H1 (cell line): ENCODE data around the gene CTBP2. TPM values are rescaled to one million over a fixed set of nuclear protein-coding genes. Genes with fewer than 3 reads are reported as not detected.

Experiments
- CTCF ChIA-PET: fragments of 300-600 bp; sonication (Branson Sonifier 250); formaldehyde crosslinking; loops from one replicate; lab custom pipeline; 2021; ENCODE audit not compliant: partially characterized antibody; lab: Charles Lee
- POLR2A ChIA-PET: fragments of 300-600 bp; sonication (Branson Sonifier 250); formaldehyde crosslinking; loops from one replicate; lab custom pipeline; 2021; ENCODE audit warnings: inconsistent platforms; ENCODE audit not compliant: partially characterized antibody; lab: Charles Lee
- DNase-seq, 2 experiments: peaks; one replicate each; pipeline versions ENCODE4 v3.0.0 to v3.0.0-alpha.2; 2010 to 2022; ENCODE audit warnings: low spot score in 2 of 2, low read depth in 1 of 2, mixed read lengths in 1 of 2
- FAIRE-seq: peaks from 2 replicates; lab custom pipeline; 2011; peaks lifted over from hg19 to GRCh38; lab: Jason Lieb, UNC
- H2AFZ ChIP-seq: 2 replicates; pipeline ENCODE4 v1.8.1; 2012; ENCODE audit warnings: low read length, inconsistent platforms
- H2AK5ac ChIP-seq: 2 replicates; pipeline ENCODE4 v1.6.1; 2013; ENCODE audit warnings: low read depth, low read length
- H2BK120ac ChIP-seq: replicated peaks from 2 replicates; pipeline ENCODE3; 2013; ENCODE audit warnings: low read depth, low read length, inconsistent platforms
- H2BK12ac ChIP-seq: 2 replicates; pipeline ENCODE4 v1.6.1; 2013; ENCODE audit warnings: low read depth, low read length
- H2BK15ac ChIP-seq: 2 replicates; pipeline ENCODE4 v1.6.1; 2013; ENCODE audit warnings: low read length
- H2BK20ac ChIP-seq: 2 replicates; pipeline ENCODE4 v1.6.1; 2013; ENCODE audit warnings: low read length
- H2BK5ac ChIP-seq: 2 replicates; pipeline ENCODE4 v1.6.1; 2013; ENCODE audit warnings: low read depth, low read length
- H3K14ac ChIP-seq: 2 replicates; pipeline ENCODE4 v1.6.1; 2013; ENCODE audit warnings: inconsistent platforms; ENCODE audit not compliant: insufficient read length
- H3K18ac ChIP-seq: 2 replicates; pipeline ENCODE4 v1.6.1; 2013; ENCODE audit warnings: low read length; ENCODE audit errors: extremely low read depth
- H3K23ac ChIP-seq: 2 replicates; pipeline ENCODE4 v1.6.1; 2013; ENCODE audit warnings: inconsistent platforms; ENCODE audit not compliant: insufficient read length
- H3K23me2 ChIP-seq: 2 replicates; pipeline ENCODE4 v1.6.1; 2013; ENCODE audit warnings: low read depth, low read length
- H3K27ac ChIP-seq: 2 replicates; pipeline ENCODE4 v1.6.1; 2011; ENCODE audit warnings: low read depth, low read length, inconsistent platforms
- H3K27me3 ChIP-seq, 4 experiments: replicated peaks in 1 of 4; 1 replicate in 1 of 4; 2 replicates in 3 of 4; pipeline versions ENCODE4 v1.6.1 to v1.8.1; 2011 to 2013; ENCODE audit warnings: low read length in 3 of 4, mild to moderate bottlenecking in 3 of 4, inconsistent platforms in 2 of 4, mixed read lengths in 2 of 4, moderate library complexity in 1 of 4; ENCODE audit not compliant: control insufficient read depth in 3 of 4, insufficient read depth in 3 of 4; ENCODE audit errors: extremely low read depth in 1 of 4
- H3K36me3 ChIP-seq, 4 experiments: 2 replicates each; pipeline versions ENCODE4 v1.6.1 to v1.8.1; 2011 to 2013; ENCODE audit warnings: mild to moderate bottlenecking in 4 of 4, low read length in 3 of 4, moderate library complexity in 2 of 4, control low read depth in 1 of 4, inconsistent platforms in 1 of 4; ENCODE audit not compliant: insufficient read depth in 4 of 4, control insufficient read depth in 2 of 4
- H3K4ac ChIP-seq: replicated peaks from 2 replicates; pipeline ENCODE3; 2013; ENCODE audit warnings: low read length, low read depth, mixed read lengths, inconsistent platforms; ENCODE audit not compliant: insufficient read length
- H3K4me1 ChIP-seq, 4 experiments: replicated peaks in 1 of 4; 1 replicate in 1 of 4; 2 replicates in 3 of 4; pipeline versions ENCODE4 v1.6.1 to v1.8.1; 2011 to 2013; ENCODE audit warnings: low read length in 3 of 4, inconsistent platforms in 2 of 4, mixed read lengths in 1 of 4; ENCODE audit not compliant: insufficient read depth in 4 of 4, control insufficient read depth in 3 of 4
- H3K4me2 ChIP-seq, 2 experiments: 2 replicates each; pipeline versions ENCODE4 v1.6.1 to v1.8.1; 2011 to 2013; ENCODE audit warnings: low read depth in 2 of 2, low read length in 2 of 2, control low read depth in 1 of 2, inconsistent platforms in 1 of 2, mild to moderate bottlenecking in 1 of 2; ENCODE audit not compliant: insufficient read depth in 1 of 2
- H3K4me3 ChIP-seq, 4 experiments: fragments of 200-600, 300-600 bp in 1 of 4; sonication (generic), shearing (Covaris generic), sonication (Bioruptor Twin) in 1 of 4; 2 replicates each; pipeline versions ENCODE4 v1.5.1 to v1.8.1; 2011 to 2016; ENCODE audit warnings: low read length in 4 of 4, low read depth in 3 of 4, control low read depth in 2 of 4, inconsistent platforms in 2 of 4, mild to moderate bottlenecking in 2 of 4, mixed read lengths in 1 of 4, moderate library complexity in 1 of 4; ENCODE audit not compliant: insufficient read depth in 2 of 4; ENCODE audit errors: extremely low read depth in 1 of 4
- H3K56ac ChIP-seq: replicated peaks from 2 replicates; pipeline ENCODE3; 2013; ENCODE audit warnings: low read depth, mild to moderate bottlenecking, mixed read lengths, low read length, inconsistent platforms; ENCODE audit not compliant: insufficient read length
- H3K79me1 ChIP-seq: 2 replicates; pipeline ENCODE4 v1.6.1; 2013; ENCODE audit warnings: low read depth, low read length, control low read depth
- H3K79me2 ChIP-seq, 2 experiments: 2 replicates each; pipeline versions ENCODE4 v1.6.1 to v1.8.1; 2012 to 2013; ENCODE audit warnings: low read length in 2 of 2, mild to moderate bottlenecking in 2 of 2, inconsistent platforms in 1 of 2; ENCODE audit not compliant: insufficient read depth in 2 of 2, control insufficient read depth in 1 of 2
- H3K9ac ChIP-seq, 4 experiments: replicated peaks in 1 of 4; 1 replicate in 1 of 4; 2 replicates in 3 of 4; pipeline versions ENCODE4 v1.6.1 to v1.8.1; 2011 to 2013; ENCODE audit warnings: low read depth in 3 of 4, low read length in 3 of 4, control low read depth in 2 of 4, mild to moderate bottlenecking in 2 of 4, moderate library complexity in 2 of 4, inconsistent platforms in 1 of 4; ENCODE audit errors: extremely low read depth in 1 of 4
- H3K9me3 ChIP-seq, 2 experiments: 2 replicates each; pipeline versions ENCODE4 v1.6.1 to v1.8.1; 2012 to 2013; ENCODE audit warnings: mild to moderate bottlenecking in 2 of 2, moderate library complexity in 2 of 2, control low read depth in 1 of 2, inconsistent platforms in 1 of 2, low read depth in 1 of 2, low read length in 1 of 2, mixed read lengths in 1 of 2; ENCODE audit not compliant: insufficient read depth in 2 of 2
- H4K20me1 ChIP-seq, 2 experiments: replicated peaks in 1 of 2; 2 replicates each; pipeline versions ENCODE3 to v1.8.1; 2011 to 2013; ENCODE audit warnings: inconsistent platforms in 2 of 2, low read length in 2 of 2, mild to moderate bottlenecking in 1 of 2; ENCODE audit not compliant: insufficient read depth in 2 of 2, control insufficient read depth in 1 of 2
- H4K5ac ChIP-seq: 2 replicates; pipeline ENCODE4 v1.6.1; 2013; ENCODE audit warnings: low read length, low read depth, mixed read lengths, inconsistent platforms; ENCODE audit not compliant: insufficient read length
- H4K8ac ChIP-seq: 2 replicates; pipeline ENCODE4 v1.8.0; 2013; ENCODE audit warnings: mild to moderate bottlenecking, moderate library complexity, low read length, inconsistent platforms; ENCODE audit not compliant: insufficient read depth; ENCODE audit errors: extremely low read depth
- H4K91ac ChIP-seq: replicated peaks from 2 replicates; pipeline ENCODE3; 2013; ENCODE audit warnings: low read length, mixed read lengths, inconsistent platforms; ENCODE audit not compliant: insufficient read length
- BACH1 ChIP-seq: IDR thresholded peaks from 2 replicates; pipeline ENCODE4 v1.6.1; 2012; ENCODE audit warnings: low read length, improper control_type of control experiment
- CHD2 ChIP-seq: IDR thresholded peaks from 2 replicates; pipeline ENCODE4 v1.6.1; 2012; ENCODE audit warnings: low read length, improper control_type of control experiment
- CREB1 ChIP-seq: IDR thresholded peaks from 2 replicates; pipeline ENCODE4 v1.6.1; 2012; ENCODE audit warnings: inconsistent platforms
- EGR1 ChIP-seq: IDR thresholded peaks from 2 replicates; pipeline ENCODE4 v1.6.1; 2011; ENCODE audit warnings: low read depth, low read length, borderline replicate concordance
- EZH2 ChIP-seq: fragments of 200-600 bp; sonication (generic); IDR thresholded peaks from 2 replicates; pipeline ENCODE4 v1.7.1; 2012; ENCODE audit warnings: low read depth, mild to moderate bottlenecking, moderate library complexity, low read length, inconsistent platforms; ENCODE audit not compliant: severe bottlenecking
- JUN ChIP-seq: IDR thresholded peaks from 2 replicates; pipeline ENCODE4 v1.6.1; 2011; ENCODE audit warnings: low read depth, mild to moderate bottlenecking, improper control_type of control experiment, low read length
- MAX ChIP-seq: IDR thresholded peaks from 2 replicates; pipeline ENCODE4 v1.6.1; 2012; ENCODE audit warnings: inconsistent platforms
- PHF8 ChIP-seq: fragments of 200-600 bp; sonication (generic); conservative IDR thresholded peaks from 2 replicates; pipeline ENCODE4 v1.7.1; 2012; ENCODE audit warnings: low read depth, mild to moderate bottlenecking, inconsistent platforms, low read length, moderate library complexity
- RNF2 ChIP-seq: fragments of 200-900, 300-1000 bp; sonication (generic); IDR thresholded peaks from 2 replicates; pipeline ENCODE4 v1.7.1; 2016; ENCODE audit warnings: borderline replicate concordance, low read depth, mild to moderate bottlenecking, antibody characterized with exemption, low read length; ENCODE audit not compliant: poor library complexity, severe bottlenecking; ENCODE audit errors: missing control alignments
- SP1 ChIP-seq: IDR thresholded peaks from 2 replicates; pipeline ENCODE4 v1.6.1; 2011; ENCODE audit warnings: low read depth, low read length
- SP2 ChIP-seq: IDR thresholded peaks from 2 replicates; pipeline ENCODE4 v1.6.1; 2012; ENCODE audit warnings: mild to moderate bottlenecking, low read length, inconsistent platforms
- TAF1 ChIP-seq: IDR thresholded peaks from 2 replicates; pipeline ENCODE4 v1.6.1; 2011; ENCODE audit warnings: mild to moderate bottlenecking, low read depth, low read length
- TAF7 ChIP-seq: optimal IDR thresholded peaks from 2 replicates; pipeline ENCODE3; 2011; ENCODE audit warnings: low read depth, mild to moderate bottlenecking, inconsistent platforms, low read length, moderate library complexity, borderline replicate concordance
- ZNF274 ChIP-seq: IDR thresholded peaks from 2 replicates; pipeline ENCODE4 v1.7.0; 2012; ENCODE audit warnings: low read length, borderline replicate concordance; ENCODE audit errors: extremely low read depth
- WGBS, 2 experiments: shearing (Covaris generic) in 1 of 2; methylation state at CpG; one replicate each; pipeline versions ENCODE4 v1.1.6 to v1.1.7; 2013 to 2015; ENCODE audit warnings: low lambda C conversion rate in 2 of 2, mixed read lengths in 2 of 2, inconsistent platforms in 1 of 2, low coverage in 1 of 2, missing lambda C conversion rate in 1 of 2; ENCODE audit not compliant: insufficient replicate concordance in 2 of 2, insufficient coverage in 1 of 2, insufficient read length in 1 of 2; ENCODE audit errors: extremely low coverage in 1 of 2, missing lambda C conversion rate in 1 of 2; 5-methylcytosine and 5-hydroxymethylcytosine counted together
- polyA plus RNA-seq, 7 experiments: library from polyadenylated mRNA; depleted of rRNA in 3 of 7; stranded (reverse) in 5 of 7; unstranded in 2 of 7; fragments of >200 nt in 5 of 7; fragments of 200-250 nt in 2 of 7; gene quantifications; 1 replicate in 5 of 7; 2 replicates in 1 of 7; 4 replicates in 1 of 7; pipeline versions ENCODE4 v1.2.1 to v1.2.3, GENCODE V29; 2011 to 2013; ENCODE audit warnings: missing spikeins in 2 of 7, mixed read lengths in 2 of 7
- total RNA-seq: library from RNA; stranded (reverse); fragmentation: NEBNext Ultra II Directional; extraction: Animal tissue kit (Norgen Biotek cat#: 25700); gene quantifications from 2 replicates; pipeline ENCODE4 v1.2.1, GENCODE V29; 2021

CTBP2 gene
- total and polyA plus RNA-seq, 2 of the 8 experiments (the other 6 are each of a cell fraction or from before 2014, with no cell fraction given): 208 to 221 TPM

- H3K4me1 ChIP-seq: no peaks in the 10 kb centered on the region; a peak in 1 of 7 replicates
- H3K79me2 ChIP-seq: peaks cover 14 to 96% of the 10 kb centered on the region in 2 experiments
- no peak overlapping the region for H2BK20ac ChIP-seq
- no peak overlapping the region for H3K9ac ChIP-seq
- FAIRE-seq: no peak
- no peak overlapping the region for H2BK5ac ChIP-seq
- H3K9me3 ChIP-seq: peaks cover 0 to under 1% of the 10 kb centered on the region in 2 experiments; a peak in 1 of 4 replicates
- H4K5ac ChIP-seq: no peak overlapping the region
- no peak overlapping the region for H3K27ac ChIP-seq
- no peak overlapping the region for H3K4ac ChIP-seq
- H3K79me1 ChIP-seq: peaks cover 13% of the 10 kb centered on the region; the same call in 1 of the 2 replicates
- WGBS, 2 experiments: 94% methylated on average over 7 of the region's 7 CpGs; no CpG with 5 or more reads in 1 of the 2 experiments
- H3K18ac ChIP-seq: no peak overlapping the region
- no peak overlapping the region for H3K23ac ChIP-seq
- TF ChIP-seq ZNF274 (no peak), RNF2 (no peak), PHF8 (no peak), TAF7 (no peak), SP1 (no peak), CHD2 (no peak), CREB1 (no peak), TAF1 (no peak), BACH1 (no peak), EZH2 (no peak), JUN (no peak), SP2 (no peak), EGR1 (no peak), MAX (no peak)
- H3K56ac ChIP-seq: no peak overlapping the region
- H2AFZ ChIP-seq: no peak overlapping the region
- H2BK12ac ChIP-seq: no peak overlapping the region
- no peak overlapping the region for H2BK15ac ChIP-seq
- no peak overlapping the region for H2BK120ac ChIP-seq
- no peak overlapping the region for H4K8ac ChIP-seq
- no peaks in the 10 kb centered on the region for H3K36me3 ChIP-seq
- ChIA-PET CTCF (interaction anchor here (1.0 to 1.5 kb wide), 3 partner anchors 9 to 110 kb away, joined by 3 to 4 read pairs (median 3); no protein-coding TSS in a partner anchor), POLR2A (no interaction called here)
- H2AK5ac ChIP-seq: no peak overlapping the region
- H3K14ac ChIP-seq: no peak overlapping the region
- peaks cover 6 to 12% of the 10 kb centered on the region in 2 experiments for H4K20me1 ChIP-seq
- H4K91ac ChIP-seq: no peak overlapping the region
- no peak for DNase-seq
- no peak overlapping the region for H3K4me2 ChIP-seq
- H3K4me3 ChIP-seq: no peak overlapping the region
- H3K23me2 ChIP-seq: no peaks in the 10 kb centered on the region
- H3K27me3 ChIP-seq: no peaks in the 10 kb centered on the region
Measured at GRCh38 chr10:124936813-124937212, 223.6 kb downstream of the CTBP2 start.
